Heart right ventricle (tissue), 16 donors: Measurements from ENCODE around the gene TRMT2A. TPM values are rescaled to one million over a fixed set of nuclear protein-coding genes. Genes with fewer than 3 reads are reported as not detected.

Experiments used
- ATAC-seq, 8 donors: fragments of 200-7000 bp; cut with Tn5 transposase; one replicate each; pipeline ENCODE4 v1.9.1; 2020; ENCODE audit warnings: mild to moderate bottlenecking in 8 of 8, moderate library complexity in 8 of 8, moderate number of reproducible peaks in 1 of 8
- DNase-seq, 2 donors: peaks; one replicate each; pipeline ENCODE4 v3.0.0-alpha.2; 2020
- H3K27ac ChIP-seq, 10 donors: fragments of 200-600 bp; sonication (generic) in 2 of 10; one replicate each; pipeline versions ENCODE4 v1.5.0 to v1.8.0; 2020 to 2022; ENCODE audit warnings: mild to moderate bottlenecking in 3 of 10
- H3K27me3 ChIP-seq, 7 donors: fragments of 200-600 bp; one replicate each; pipeline ENCODE4 v1.8.0; 2021 to 2022; ENCODE audit warnings: mild to moderate bottlenecking in 2 of 7
- H3K36me3 ChIP-seq, 9 donors: fragments of 200-600 bp; sonication (generic) in 1 of 9; one replicate each; pipeline versions ENCODE4 v1.5.0 to v1.8.0; 2020 to 2022; ENCODE audit warnings: mild to moderate bottlenecking in 2 of 9
- H3K4me1 ChIP-seq, 9 donors: fragments of 200-600 bp; sonication (generic) in 1 of 9; one replicate each; pipeline versions ENCODE4 v1.5.0 to v1.8.0; 2020 to 2022; ENCODE audit warnings: mild to moderate bottlenecking in 4 of 9
- H3K4me3 ChIP-seq, 10 donors: fragments of 200-600 bp; sonication (generic) in 2 of 10; one replicate each; pipeline versions ENCODE4 v1.5.0 to v1.8.0; 2020 to 2022; ENCODE audit warnings: mild to moderate bottlenecking in 7 of 10, moderate library complexity in 2 of 10
- H3K9me3 ChIP-seq, 11 donors: fragments of 200-600 bp in 10 of 11; sonication (generic) in 2 of 11; one replicate each; pipeline versions ENCODE4 v1.5.0 to v1.8.0; 2013 to 2022; ENCODE audit warnings: mild to moderate bottlenecking in 2 of 11, control low read depth in 1 of 11, moderate library complexity in 1 of 11
- CTCF ChIP-seq, 9 donors: fragments of 200-600 bp; sonication (generic) in 2 of 9; IDR thresholded peaks; one replicate each; pipeline versions ENCODE4 v1.5.0 to v1.8.0; 2021 to 2022; ENCODE audit warnings: antibody characterized with exemption in 9 of 9, mild to moderate bottlenecking in 5 of 9, moderate library complexity in 1 of 9
- WGBS, 2 donors: extraction: QIAGEN DNeasy Blood & Tissue Kit; methylation state at CpG; one replicate each; pipeline ENCODE4 v1.1.7; 2013; ENCODE audit warnings: inconsistent platforms in 1 of 2; 5-methylcytosine and 5-hydroxymethylcytosine counted together
- intact Hi-C, 10 donors: fragments of 100-400 bp; cut with DNase I; formaldehyde crosslinking; loops; one replicate each; pipeline versions ENCODE4 v1.11.1 to v1.14.2; 2022
- polyA plus RNA-seq, 2 donors: library from polyadenylated mRNA; stranded (reverse); fragments of 200-250 nt; gene quantifications; one replicate each; pipeline ENCODE4 v1.2.3, GENCODE V29; 2013
- total RNA-seq, 10 donors: library from RNA; stranded (reverse); fragmentation: NEBNext Ultra II Directional in 3 of 10; extraction: Animal tissue kit (Norgen Biotek cat#: 25700) in 3 of 10; gene quantifications; one replicate each; pipeline versions ENCODE4 v1.2.1 to v1.2.4, GENCODE V29; 2021 to 2023
- donor health status: Arrhythmogenic right ventricular cardiomyopathy.
- donor health status: ischemic (EF 13 %, LVEDD 7.1; RV severe dilation, severe dysfunction).
- donor health status: healthy with polysubstance abuse.
- donor health status: DM: no; HTN: yes; CAD: no.
- donor health status: DM: no; HTN: no; CAD: no.
- donor health status: ischemic (EF 25% LVEDD 6.9; RV normal size, moderate dysfunction).
- donor health status: ischemic (EF 25% LVEDD 5.7; RV mildly dilated, moderate dysfunction).
- donor health status: healthy.
- donor health status: DM: yes; HTN: yes; CAD: no.
- donor health status: Ischemic cardiomyopathy.
- donor health status: ischemic (EF 35%, LVEDD 5.7; RV mildly dilated, moderate dysfunction).
- donor health status: nonischemic (EF 11% LVEDD 7.7; RV severe dilation, severe dysfunction).
- donor health status: DM: yes; HTN: yes; CAD: no.
- donor health status: PGD.
- donor health status: ischemic (EF 29% LVEDD 5.4; RV normal size, mild dysfunction).
- donor health status: nonischemic (EF 23%, LVEDD 6.1; RV moderate dilation, normal function).

TRMT2A gene
- total and polyA plus RNA-seq, 12 donors: 18.4 to 58.2 (median 26.0) TPM

- no peak for TF ChIP-seq CTCF (IDR thresholded peaks at IDR 0.05)
- Histone ChIP-seq H3K27ac (no peak overlapping the region), H3K36me3 (no peaks in the 10 kb centered on the region), H3K4me3 (no peak overlapping the region), H3K27me3 (peaks cover 0 to 7% (median 0%) of the 10 kb centered on the region in 7 donors), H3K4me1 (peaks cover 0 to 6% (median 3%) of the 10 kb centered on the region in 9 donors), H3K9me3 (no peaks in the 10 kb centered on the region)
- intact Hi-C loops: loop anchor here in 1 of 10 donors (10.0 kb wide), 1 partner anchor 54 kb away; no protein-coding TSS in a partner anchor
- 92 to 93% methylated on average over 4 of the region's 4 CpGs for WGBS, 2 donors
- ATAC-seq (no peak), DNase-seq (no peak)
These were observed 34.2 kb upstream of the TRMT2A start for GRCh38 chr22:20151276-20151588.

GRCh38 chr22:20150381-20151275, 33.6 kb upstream of the TRMT2A start, which contains the start of gene CCDC188:
TSS of gene CCDC188 (minus strand) at chr22:20151055. CDS start at chr22:20150986, 69 bp downstream.
- no peak within 1 kb of the TSS for H3K4me3 ChIP-seq
- WGBS, 2 donors: 77 to 81% methylated on average over 12 to 14 of the region's 14 CpGs
- intact Hi-C loops: loop anchor here in 1 of 10 donors (10.0 kb wide), 1 partner anchor 54 kb away; no protein-coding TSS in a partner anchor
- H3K27ac ChIP-seq: no peak within 1 kb of the TSS
- peaks cover 0 to 4% (median 0%) of the 10 kb centered on the region in 7 donors for H3K27me3 ChIP-seq
- TF ChIP-seq CTCF (IDR thresholded peaks at IDR 0.05): no peak
- peaks cover 0 to 4% (median 2%) of the 10 kb centered on the region in 9 donors for H3K4me1 ChIP-seq
- no peak for ATAC-seq
- peaks cover 0 to 6% (median 0%) of the 10 kb centered on the region in 9 donors for H3K36me3 ChIP-seq
- DNase-seq: no peak
- H3K9me3 ChIP-seq: no peaks in the 10 kb centered on the region

GRCh38 chr22:20149257-20150250, 32.5 kb upstream of the TRMT2A start:
- Histone ChIP-seq H3K4me1 (no peaks in the 10 kb centered on the region), H3K36me3 (peaks cover 0 to 17% (median 0%) of the 10 kb centered on the region in 9 donors), H3K27ac (no peak overlapping the region), H3K27me3 (no peaks in the 10 kb centered on the region), H3K4me3 (no peak overlapping the region), H3K9me3 (no peaks in the 10 kb centered on the region)
- intact Hi-C loops: loop anchor here in 1 of 10 donors (10.0 kb wide), 1 partner anchor 55 kb away; no protein-coding TSS in a partner anchor
- DNase-seq (no peak), ATAC-seq (peak in 1 of 8 donors; percentile 28)
- 78 to 79% methylated on average over 31 to 32 of the region's 32 CpGs for WGBS, 2 donors
- TF ChIP-seq CTCF (IDR thresholded peaks at IDR 0.05): no peak

- intact Hi-C loops: no loop called here
These were observed 31.4 kb upstream of the TRMT2A start for GRCh38 chr22:20148414-20148813.

More at GRCh38 chr22:20148414-20148813, 31.4 kb upstream of the TRMT2A start:
- no peak for TF ChIP-seq CTCF (IDR thresholded peaks at IDR 0.05)
- Histone ChIP-seq H3K27ac (no peak overlapping the region), H3K9me3 (no peaks in the 10 kb centered on the region), H3K27me3 (no peaks in the 10 kb centered on the region), H3K4me1 (no peaks in the 10 kb centered on the region), H3K36me3 (peaks cover 0 to 28% (median 0%) of the 10 kb centered on the region in 9 donors), H3K4me3 (no peak overlapping the region)
- ATAC-seq: no peak
- 86 to 89% methylated on average over 15 to 18 of the region's 18 CpGs for WGBS, 2 donors
- DNase-seq: no peak
